Measurements from ENCODE around the gene ACAA2. TPM values are rescaled to one million over a fixed set of nuclear protein-coding genes. Genes with fewer than 3 reads are reported as not detected.

ACAA2 gene
- total and polyA plus RNA-seq, 2 of the 8 experiments (the other 6 are each of a cell fraction or from before 2014, with no cell fraction given) = 63.4 to 151 TPM

DNA sequence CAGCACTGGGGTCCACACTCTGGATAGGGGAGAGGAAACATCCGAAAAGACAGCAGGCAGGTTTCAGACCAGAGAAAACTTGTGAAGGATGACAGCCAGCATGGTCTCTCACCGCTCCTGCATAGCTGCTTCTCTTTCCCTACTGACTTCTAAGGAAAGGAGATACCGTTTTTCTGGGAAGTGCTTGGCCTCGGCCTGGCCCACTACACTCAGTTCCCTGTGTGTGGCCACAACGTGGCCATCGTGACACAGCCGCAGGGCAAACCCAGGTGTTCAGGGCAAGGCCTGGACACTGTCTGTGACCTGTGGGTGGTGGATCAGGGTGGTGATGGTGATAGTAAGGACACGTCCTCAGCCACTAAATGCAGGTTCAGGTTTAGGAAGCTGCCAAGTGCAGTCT is 34.2 kb upstream of the ACAA2 start:
- H2AFZ ChIP-seq (ENCODE audit: low read length) = no peak overlapping the region
- 87% methylated on average over 8 of the region's 8 CpGs; no CpG with 5 or more reads in 1 of the 2 experiments for WGBS, 2 experiments (ENCODE audit: extremely low coverage in 1 of 2, insufficient coverage in 1 of 2, insufficient read length in 1 of 2, insufficient replicate concordance in 2 of 2, low coverage in 1 of 2, low lambda C conversion rate in 2 of 2, missing lambda C conversion rate in 1 of 2)
- no peak overlapping the region for H3K4me3 ChIP-seq (ENCODE audit: extremely low read depth in 1 of 4, insufficient read depth in 2 of 4, low read depth in 3 of 4, low read length in 4 of 4)
- no peak overlapping the region for H3K27ac ChIP-seq (ENCODE audit: low read depth, low read length)
- TF ChIP-seq CTCF (IDR thresholded peaks at IDR 0.05; ENCODE audit: control extremely low read depth in 1 of 3, insufficient read depth in 1 of 3, low read depth in 1 of 3, low read length in 3 of 3) (no peak), NRF1 (IDR thresholded peaks at IDR 0.05; ENCODE audit: low read depth, low read length) (no peak), CBX8 (IDR thresholded peaks at IDR 0.05; ENCODE audit: borderline replicate concordance, low read depth, low read length) (no peak), KDM5A (IDR thresholded peaks at IDR 0.05; ENCODE audit: low read length) (no peak)
- H3K56ac ChIP-seq (replicated peaks; ENCODE audit: insufficient read length, low read depth, low read length) = no peak overlapping the region
- no peak overlapping the region for H2AK5ac ChIP-seq (ENCODE audit: low read depth, low read length)
- H2BK12ac ChIP-seq (ENCODE audit: low read depth, low read length) = no peak overlapping the region; the same call in 1 of the 2 replicates
- H4K91ac ChIP-seq (replicated peaks; ENCODE audit: insufficient read length, low read length) = no peak overlapping the region
- H3K14ac ChIP-seq (ENCODE audit: insufficient read length) = no peak overlapping the region
- no peaks in the 10 kb centered on the region for H3K9me3 ChIP-seq (ENCODE audit: insufficient read depth in 2 of 2, low read depth in 1 of 2, low read length in 1 of 2)
- peak overlapping the region; percentile 13; the same call in 1 of the 2 replicates for H2BK20ac ChIP-seq (ENCODE audit: low read length)
- ChIA-PET CTCF (ENCODE audit: partially characterized antibody) (interaction anchor here (0.5 to 14.2 kb wide), 6 partner anchors 12 to 433 kb away, joined by 3 to 157 read pairs (median 3); no protein-coding TSS in a partner anchor), POLR2A (ENCODE audit: partially characterized antibody) (interaction anchor here (0.9 to 1.0 kb wide), 2 partner anchors 11 to 15 kb away, joined by 3 read pairs; no protein-coding TSS in a partner anchor)
- no peak for FAIRE-seq
- no peak overlapping the region for H3K4me2 ChIP-seq (ENCODE audit: insufficient read depth in 1 of 2, low read depth in 2 of 2, low read length in 2 of 2)
- H4K8ac ChIP-seq (ENCODE audit: extremely low read depth, insufficient read depth, low read length) = no peak overlapping the region
- H3K79me2 ChIP-seq (ENCODE audit: control insufficient read depth in 1 of 2, insufficient read depth in 2 of 2, low read length in 2 of 2) = no peaks in the 10 kb centered on the region
- no peaks in the 10 kb centered on the region for H3K79me1 ChIP-seq (ENCODE audit: low read depth, low read length)
- no peak overlapping the region for H3K23ac ChIP-seq (ENCODE audit: insufficient read length)
- H4K5ac ChIP-seq (ENCODE audit: insufficient read length, low read depth, low read length) = no peak overlapping the region
- no peaks in the 10 kb centered on the region for H3K36me3 ChIP-seq (ENCODE audit: control insufficient read depth in 2 of 4, insufficient read depth in 4 of 4, low read length in 3 of 4)
- 0 out of 2 replicates have a peak overlapping the region, but pooled peaks have one; percentile 76 for H2BK15ac ChIP-seq (ENCODE audit: low read length)
- H3K4ac ChIP-seq (replicated peaks; ENCODE audit: insufficient read length, low read depth, low read length) = no peak overlapping the region
- peaks cover 0 to 25% (median 9%) of the 10 kb centered on the region in 4 experiments; a peak in 5 of 7 replicates for H3K4me1 ChIP-seq (replicated peaks in 1 of 4; ENCODE audit: control insufficient read depth in 3 of 4, insufficient read depth in 4 of 4, low read length in 3 of 4)
- no peak overlapping the region for H3K18ac ChIP-seq (ENCODE audit: extremely low read depth, low read length)
- no peak for DNase-seq (ENCODE audit: low read depth in 1 of 2, low spot score in 2 of 2)
- H3K27me3 ChIP-seq (replicated peaks in 1 of 4; ENCODE audit: control insufficient read depth in 3 of 4, extremely low read depth in 1 of 4, insufficient read depth in 3 of 4, low read length in 3 of 4) = no peaks in the 10 kb centered on the region; a peak in 1 of 7 replicates
- H2BK120ac ChIP-seq (replicated peaks; ENCODE audit: low read depth, low read length) = no peak overlapping the region
- no peaks in the 10 kb centered on the region; the same call in 1 of the 2 replicates for H3K23me2 ChIP-seq (ENCODE audit: low read depth, low read length)
- peaks cover 0 to 2% of the 10 kb centered on the region in 2 experiments for H4K20me1 ChIP-seq (replicated peaks in 1 of 2; ENCODE audit: control insufficient read depth in 1 of 2, insufficient read depth in 2 of 2, low read length in 2 of 2)
- H2BK5ac ChIP-seq (ENCODE audit: low read depth, low read length) = no peak overlapping the region
- no peak overlapping the region for H3K9ac ChIP-seq (replicated peaks in 1 of 4; ENCODE audit: extremely low read depth in 1 of 4, low read depth in 3 of 4, low read length in 3 of 4)
